SH-SY5Y (cell line): ENCODE results near the gene VDR.

ENCODE experiments used
- GATA2 ChIP-seq: IDR thresholded peaks from 2 replicates; pipeline ENCODE4 v1.6.1; 2011; ENCODE audit warnings: mild to moderate bottlenecking, low read depth, low read length
- GATA3 ChIP-seq: IDR thresholded peaks from 2 replicates; pipeline ENCODE4 v1.6.1; 2011; ENCODE audit warnings: low read depth, mild to moderate bottlenecking, low read length, moderate library complexity

DNA sequence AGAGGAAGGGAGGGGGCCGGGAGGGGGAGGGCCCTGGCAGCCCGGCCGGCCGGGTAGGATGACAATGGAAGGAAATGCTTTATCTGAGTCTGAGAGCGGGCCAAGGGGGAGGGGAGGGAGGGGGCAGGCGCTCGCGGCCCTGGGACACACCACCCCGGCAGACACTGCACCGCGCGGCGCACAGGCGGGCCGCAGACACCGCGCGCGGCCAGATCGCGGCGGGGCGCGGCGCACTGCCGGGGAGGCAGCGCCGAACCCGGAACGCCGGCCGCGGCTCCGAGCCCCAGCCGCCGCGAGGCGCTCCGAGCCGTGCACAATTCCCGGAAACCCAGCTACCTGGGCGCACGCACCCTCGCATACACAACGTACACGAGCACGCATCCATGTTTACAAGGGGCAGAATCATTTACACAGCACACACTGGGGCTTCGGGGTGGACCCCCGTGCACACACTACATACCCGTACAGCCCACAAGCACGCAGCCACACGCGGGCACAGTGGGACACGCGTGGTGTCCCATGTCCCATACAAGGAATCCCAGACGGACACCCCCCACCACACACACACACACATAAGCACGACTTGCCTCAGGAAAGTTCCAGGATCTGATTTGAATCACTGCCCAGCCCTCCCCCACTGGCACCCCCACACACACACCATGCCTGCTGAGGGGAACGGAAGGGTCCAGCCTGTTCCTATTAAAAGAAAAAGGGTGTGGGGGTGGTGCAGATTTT lies 84.7 kb downstream of the VDR start, which contains the start of gene HDAC7:
- peak; percentile 67 for TF ChIP-seq GATA2
- no peak for TF ChIP-seq GATA3
